H7 (cell line): ENCODE measurements around the gene NXF1. TPM values are rescaled to one million over a fixed set of nuclear protein-coding genes. Genes with fewer than 3 reads are reported as not detected.
A peak's percentile ranks its signal among the peaks of the same experiment; 100 is the strongest.
"Not testable (repeated sequence)": the region's sequence is repeated elsewhere in the genome, so short reads cannot be mapped to it uniquely, and the experiment has no call there.

ENCODE experiments used
- DNase-seq: peaks from one replicate; pipeline ENCODE4 v3.0.0; 2012
- H3K27me3 ChIP-seq: 2 replicates; pipeline ENCODE4 v1.6.0; 2011; ENCODE audit warnings: mild to moderate bottlenecking, low read length; ENCODE audit not compliant: control insufficient read depth, insufficient read depth
- H3K36me3 ChIP-seq: replicated peaks from 2 replicates; pipeline ENCODE4 v1.5.1; 2011; ENCODE audit warnings: low read length; ENCODE audit not compliant: control insufficient read depth, insufficient read depth
- H3K4me3 ChIP-seq: 2 replicates; pipeline ENCODE4 v1.5.1; 2011; ENCODE audit warnings: low read depth, mild to moderate bottlenecking, control low read depth, low read length, moderate library complexity; ENCODE audit not compliant: insufficient read depth
- total RNA-seq: library from RNA; depleted of rRNA; stranded (reverse); fragments of >200 nt; shearing (Covaris generic); gene quantifications from 2 replicates; pipeline ENCODE4 v1.2.3, GENCODE V29; 2014

Gene NXF1
- total RNA-seq, 1 experiment from 2014 or later = 19.3 TPM

- peak overlapping the region; percentile 93 for H3K4me3 ChIP-seq
- peaks cover 3% of the 10 kb centered on the region for H3K36me3 ChIP-seq
- no peaks in the 10 kb centered on the region for H3K27me3 ChIP-seq
- peak; percentile 93 for DNase-seq
Observed at GRCh38 chr11:62841361-62842170, 36.3 kb upstream of the NXF1 start.

- not testable (repeated sequence) for H3K27me3 ChIP-seq, H3K36me3 ChIP-seq
- H3K4me3 ChIP-seq = peak overlapping the region; percentile 93
- DNase-seq = peak; percentile 66
Observed at GRCh38 chr11:62840721-62841360, 35.6 kb upstream of the NXF1 start.

- H3K4me3 ChIP-seq = peak within 1 kb of the TSS; percentile 93
- no peaks in the 10 kb centered on the region for H3K27me3 ChIP-seq
- peaks cover 23% of the 10 kb centered on the region for H3K36me3 ChIP-seq
- DNase-seq = peak; percentile 90
Observed at GRCh38 chr11:62839050-62839945, 34.1 kb upstream of the NXF1 start, which contains the start of gene WDR74. TSS of gene WDR74 (minus strand) at chr11:62839590. CDS start at chr11:62839570, 20 bp downstream.

- H3K4me3 ChIP-seq = no peak overlapping the region
- no peaks in the 10 kb centered on the region for H3K27me3 ChIP-seq
- DNase-seq = no peak
Observed at GRCh38 chr11:62835336-62835735, 30.1 kb upstream of the NXF1 start.

GRCh38 chr11:62832336-62833234, 27.3 kb upstream of the NXF1 start, which contains the start of gene TEX54:
TSS of gene TEX54 (minus strand) at chr11:62832841.
- Histone ChIP-seq H3K4me3 (peak within 1 kb of the TSS; percentile 87), H3K27me3 (no peaks in the 10 kb centered on the region), H3K36me3 (peaks cover 33% of the 10 kb centered on the region)
- DNase-seq = no peak

More at GRCh38 chr11:62835336-62835735, 30.1 kb upstream of the NXF1 start:
- peaks cover 33% of the 10 kb centered on the region for H3K36me3 ChIP-seq

GRCh38 chr11:62831520-62832335, 26.5 kb upstream of the NXF1 start, which contains the start of gene STX5:
TSS of gene STX5 (minus strand) at chr11:62832051. CDS start at chr11:62831243, 808 bp downstream.
- H3K4me3 ChIP-seq = peak within 1 kb of the TSS; percentile 87
- no peaks in the 10 kb centered on the region for H3K27me3 ChIP-seq
- peak; percentile 98 for DNase-seq
- peaks cover 38% of the 10 kb centered on the region for H3K36me3 ChIP-seq

GRCh38 chr11:62830904-62831519, 25.8 kb upstream of the NXF1 start:
- peaks cover 34% of the 10 kb centered on the region for H3K36me3 ChIP-seq
- H3K4me3 ChIP-seq = peak overlapping the region; percentile 87
- no peaks in the 10 kb centered on the region for H3K27me3 ChIP-seq
- peak; percentile 82 for DNase-seq

GRCh38 chr11:62828130-62828529, 22.9 kb upstream of the NXF1 start:
- DNase-seq, H3K27me3 ChIP-seq, H3K4me3 ChIP-seq: not testable (repeated sequence)
- H3K36me3 ChIP-seq = peaks cover 29% of the 10 kb centered on the region

GRCh38 chr11:62823677-62824076, 18.4 kb upstream of the NXF1 start:
- no peak for DNase-seq
- no peaks in the 10 kb centered on the region for H3K27me3 ChIP-seq
- H3K4me3 ChIP-seq = no peak overlapping the region
- H3K36me3 ChIP-seq = peaks cover 36% of the 10 kb centered on the region

- no peaks in the 10 kb centered on the region for H3K27me3 ChIP-seq
- no peak overlapping the region for H3K4me3 ChIP-seq
- H3K36me3 ChIP-seq = peaks cover 4% of the 10 kb centered on the region; the same call in 1 of the 2 replicates
- DNase-seq = no peak
Observed at GRCh38 chr11:62817129-62817528, 11.9 kb upstream of the NXF1 start.

GRCh38 chr11:62816557-62816956, 11.3 kb upstream of the NXF1 start:
- peaks cover 4% of the 10 kb centered on the region; the same call in 1 of the 2 replicates for H3K36me3 ChIP-seq
- H3K4me3 ChIP-seq = no peak overlapping the region
- H3K27me3 ChIP-seq = no peaks in the 10 kb centered on the region
- DNase-seq = no peak

GRCh38 chr11:62811659-62812058, 6.4 kb upstream of the NXF1 start:
- DNase-seq = no peak
- no peaks in the 10 kb centered on the region for H3K36me3 ChIP-seq
- H3K4me3 ChIP-seq = no peak overlapping the region
- H3K27me3 ChIP-seq = no peaks in the 10 kb centered on the region
